ENCODE results near the gene NUP85.
"Not testable (repeated sequence)": the region's sequence is repeated elsewhere in the genome, so short reads cannot be mapped to it uniquely, and the experiment has no call there.

GRCh38 chr17:75280189-75280588, 74.7 kb downstream of the NUP85 start:
- TF ChIP-seq, protein P1, sequence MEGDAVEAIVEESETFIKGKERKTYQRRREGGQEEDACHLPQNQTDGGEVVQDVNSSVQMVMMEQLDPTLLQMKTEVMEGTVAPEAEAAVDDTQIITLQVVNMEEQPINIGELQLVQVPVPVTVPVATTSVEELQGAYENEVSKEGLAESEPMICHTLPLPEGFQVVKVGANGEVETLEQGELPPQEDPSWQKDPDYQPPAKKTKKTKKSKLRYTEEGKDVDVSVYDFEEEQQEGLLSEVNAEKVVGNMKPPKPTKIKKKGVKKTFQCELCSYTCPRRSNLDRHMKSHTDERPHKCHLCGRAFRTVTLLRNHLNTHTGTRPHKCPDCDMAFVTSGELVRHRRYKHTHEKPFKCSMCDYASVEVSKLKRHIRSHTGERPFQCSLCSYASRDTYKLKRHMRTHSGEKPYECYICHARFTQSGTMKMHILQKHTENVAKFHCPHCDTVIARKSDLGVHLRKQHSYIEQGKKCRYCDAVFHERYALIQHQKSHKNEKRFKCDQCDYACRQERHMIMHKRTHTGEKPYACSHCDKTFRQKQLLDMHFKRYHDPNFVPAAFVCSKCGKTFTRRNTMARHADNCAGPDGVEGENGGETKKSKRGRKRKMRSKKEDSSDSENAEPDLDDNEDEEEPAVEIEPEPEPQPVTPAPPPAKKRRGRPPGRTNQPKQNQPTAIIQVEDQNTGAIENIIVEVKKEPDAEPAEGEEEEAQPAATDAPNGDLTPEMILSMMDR (conservative IDR thresholded peaks at IDR 0.05; ENCODE audit: low read depth, low read length) = not testable (repeated sequence)
- not testable (repeated sequence) for TF ChIP-seq EZH2 (IDR thresholded peaks at IDR 0.05; ENCODE audit: low read length, unreplicated experiment); EZH2phosphoT487 (IDR thresholded peaks at IDR 0.05; ENCODE audit: borderline replicate concordance, low read length)
